Tibial nerve (tissue), 3 donors: ENCODE data around the gene FBXW7.

Source experiments
- POLR2A ChIP-seq, 2 donors: fragments of 450-650 bp; IDR thresholded peaks; one replicate each; pipeline ENCODE4 v1.6.1; 2017; ENCODE audit warnings: antibody characterized with exemption in 2 of 2, mild to moderate bottlenecking in 2 of 2, moderate library complexity in 2 of 2
- TF ChIP-seq, protein P1 (sequence below), 5 experiments: fragments of 200-600 bp in 3 of 5; fragments of 450-650 bp in 2 of 5; sonication (generic) in 3 of 5; IDR thresholded peaks; one replicate each; pipeline ENCODE4 v1.5.1; 2016 to 2019; ENCODE audit warnings: antibody characterized with exemption in 5 of 5, mild to moderate bottlenecking in 3 of 5, moderate library complexity in 2 of 5

DNA sequence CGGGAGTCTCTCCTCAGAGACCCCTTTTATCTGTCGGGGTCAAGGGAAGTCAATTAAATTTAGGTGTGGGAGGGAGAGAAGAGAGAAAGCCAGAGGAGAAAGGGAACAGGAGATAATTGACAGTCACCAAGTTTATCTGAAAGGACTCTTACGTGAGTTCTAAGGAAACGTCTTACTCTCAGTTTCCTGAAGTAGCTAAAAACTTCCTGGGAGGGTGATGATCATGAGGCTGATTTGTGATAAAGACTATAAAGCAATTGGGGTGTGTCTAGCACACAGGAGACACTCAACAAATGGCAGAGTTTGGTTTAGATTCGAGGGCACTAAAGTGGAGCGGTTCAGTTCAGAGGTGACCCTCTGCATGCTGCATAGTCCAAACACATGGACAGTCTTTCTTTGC, 254.1 kb downstream of the FBXW7 start:
- TF ChIP-seq, protein P1, sequence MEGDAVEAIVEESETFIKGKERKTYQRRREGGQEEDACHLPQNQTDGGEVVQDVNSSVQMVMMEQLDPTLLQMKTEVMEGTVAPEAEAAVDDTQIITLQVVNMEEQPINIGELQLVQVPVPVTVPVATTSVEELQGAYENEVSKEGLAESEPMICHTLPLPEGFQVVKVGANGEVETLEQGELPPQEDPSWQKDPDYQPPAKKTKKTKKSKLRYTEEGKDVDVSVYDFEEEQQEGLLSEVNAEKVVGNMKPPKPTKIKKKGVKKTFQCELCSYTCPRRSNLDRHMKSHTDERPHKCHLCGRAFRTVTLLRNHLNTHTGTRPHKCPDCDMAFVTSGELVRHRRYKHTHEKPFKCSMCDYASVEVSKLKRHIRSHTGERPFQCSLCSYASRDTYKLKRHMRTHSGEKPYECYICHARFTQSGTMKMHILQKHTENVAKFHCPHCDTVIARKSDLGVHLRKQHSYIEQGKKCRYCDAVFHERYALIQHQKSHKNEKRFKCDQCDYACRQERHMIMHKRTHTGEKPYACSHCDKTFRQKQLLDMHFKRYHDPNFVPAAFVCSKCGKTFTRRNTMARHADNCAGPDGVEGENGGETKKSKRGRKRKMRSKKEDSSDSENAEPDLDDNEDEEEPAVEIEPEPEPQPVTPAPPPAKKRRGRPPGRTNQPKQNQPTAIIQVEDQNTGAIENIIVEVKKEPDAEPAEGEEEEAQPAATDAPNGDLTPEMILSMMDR (IDR thresholded peaks at IDR 0.05), result no peak
- no peak for TF ChIP-seq POLR2A (IDR thresholded peaks at IDR 0.05)
